ENCODE data around the gene PNMA8C.

DNA sequence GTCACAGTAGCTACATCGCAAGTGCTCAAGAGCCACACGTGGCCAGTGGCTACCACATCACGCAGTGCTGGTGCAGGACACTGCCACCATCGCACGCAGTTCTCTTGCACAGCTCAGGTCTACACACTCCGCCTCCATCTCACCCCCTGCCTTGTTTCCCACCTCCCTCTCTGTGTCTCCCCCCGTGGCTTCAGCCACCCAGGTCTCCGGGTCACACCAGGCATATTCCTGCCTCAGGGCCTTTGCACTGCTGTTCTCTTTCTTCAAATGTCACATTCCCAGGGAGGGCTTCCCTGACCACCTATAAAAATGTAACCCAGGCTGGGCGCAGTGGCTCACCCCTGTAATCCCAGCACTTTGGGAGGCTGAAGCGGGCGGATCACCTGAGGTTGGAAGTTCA is 26.0 kb downstream of the PNMA8C start:
- TF ChIP-seq, protein P1, sequence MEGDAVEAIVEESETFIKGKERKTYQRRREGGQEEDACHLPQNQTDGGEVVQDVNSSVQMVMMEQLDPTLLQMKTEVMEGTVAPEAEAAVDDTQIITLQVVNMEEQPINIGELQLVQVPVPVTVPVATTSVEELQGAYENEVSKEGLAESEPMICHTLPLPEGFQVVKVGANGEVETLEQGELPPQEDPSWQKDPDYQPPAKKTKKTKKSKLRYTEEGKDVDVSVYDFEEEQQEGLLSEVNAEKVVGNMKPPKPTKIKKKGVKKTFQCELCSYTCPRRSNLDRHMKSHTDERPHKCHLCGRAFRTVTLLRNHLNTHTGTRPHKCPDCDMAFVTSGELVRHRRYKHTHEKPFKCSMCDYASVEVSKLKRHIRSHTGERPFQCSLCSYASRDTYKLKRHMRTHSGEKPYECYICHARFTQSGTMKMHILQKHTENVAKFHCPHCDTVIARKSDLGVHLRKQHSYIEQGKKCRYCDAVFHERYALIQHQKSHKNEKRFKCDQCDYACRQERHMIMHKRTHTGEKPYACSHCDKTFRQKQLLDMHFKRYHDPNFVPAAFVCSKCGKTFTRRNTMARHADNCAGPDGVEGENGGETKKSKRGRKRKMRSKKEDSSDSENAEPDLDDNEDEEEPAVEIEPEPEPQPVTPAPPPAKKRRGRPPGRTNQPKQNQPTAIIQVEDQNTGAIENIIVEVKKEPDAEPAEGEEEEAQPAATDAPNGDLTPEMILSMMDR (IDR thresholded peaks at IDR 0.05), result no peak
- no peak for TF ChIP-seq POLR2A (IDR thresholded peaks at IDR 0.05)
